NCI-H510A treated with DMSO at 0.1 percent for 48 hours (cell line): Measurements from ENCODE around the gene ARPC4.
A peak's percentile ranks its signal among the peaks of the same experiment; 100 is the strongest.

Experiments used
- DNase-seq: peaks from one replicate; lab custom pipeline; 2025; lab: John Stamatoyannopoulos, UW

Gene ARPC4

GRCh38 chr3:9792405-9793160, at the start of gene ARPC4, which contains the start of gene TADA3:
TSS of gene ARPC4 (plus strand) at chr3:9793082. CDS start at chr3:9793122, 40 bp downstream.
TSS of gene TADA3 (minus strand) at chr3:9792473. CDS start at chr3:9791466, 1,007 bp downstream.
- peak; percentile 74 for DNase-seq

- no peak for DNase-seq
Observed at GRCh38 chr3:9743548-9743947, 49.3 kb upstream of the ARPC4 start.

GRCh38 chr3:9744162-9744561, 48.7 kb upstream of the ARPC4 start:
- no peak for DNase-seq

- no peak for DNase-seq
Observed at GRCh38 chr3:9745521-9745920, 47.4 kb upstream of the ARPC4 start.

- DNase-seq = no peak
Observed at GRCh38 chr3:9746330-9746729, 46.6 kb upstream of the ARPC4 start.

GRCh38 chr3:9747267-9747666, 45.6 kb upstream of the ARPC4 start:
- no peak for DNase-seq

- no peak for DNase-seq
Observed at GRCh38 chr3:9748031-9748430, 44.9 kb upstream of the ARPC4 start.

GRCh38 chr3:9749296-9749644, 43.6 kb upstream of the ARPC4 start:
- DNase-seq = peak; percentile 59

GRCh38 chr3:9749645-9750555, 43.0 kb upstream of the ARPC4 start, which contains the start of gene OGG1:
TSS of gene OGG1 (plus strand) at chr3:9749952. CDS start at chr3:9750287, 335 bp downstream.
- peak; percentile 93 for DNase-seq

GRCh38 chr3:9750556-9751411, 42.1 kb upstream of the ARPC4 start:
- DNase-seq = no peak

GRCh38 chr3:9754678-9755077, 38.2 kb upstream of the ARPC4 start:
- DNase-seq = no peak

GRCh38 chr3:9757427-9757826, 35.5 kb upstream of the ARPC4 start:
- DNase-seq = no peak

GRCh38 chr3:9760779-9761505, 31.9 kb upstream of the ARPC4 start:
- no peak for DNase-seq

GRCh38 chr3:9761919-9762318, 31.0 kb upstream of the ARPC4 start:
- DNase-seq = no peak

- DNase-seq = no peak
Observed at GRCh38 chr3:9762871-9763270, 30.0 kb upstream of the ARPC4 start.

GRCh38 chr3:9765865-9766264, 27.0 kb upstream of the ARPC4 start:
- no peak for DNase-seq

- no peak for DNase-seq
Observed at GRCh38 chr3:9767418-9767817, 25.5 kb upstream of the ARPC4 start.

- no peak for DNase-seq
Observed at GRCh38 chr3:9768141-9768775, 24.6 kb upstream of the ARPC4 start.

- no peak for DNase-seq
Observed at GRCh38 chr3:9769012-9769411, 23.9 kb upstream of the ARPC4 start.

GRCh38 chr3:9769426-9770275, 23.2 kb upstream of the ARPC4 start, which contains the start of gene CAMK1:
TSS of gene CAMK1 (minus strand) at chr3:9769947. CDS start at chr3:9767749, 2,198 bp downstream.
- peak; percentile 34 for DNase-seq
